ENCODE measurements around the gene VTCN1. TPM values are rescaled to one million over a fixed set of nuclear protein-coding genes. Genes with fewer than 3 reads are reported as not detected.
"Not testable (repeated sequence)": the region's sequence is repeated elsewhere in the genome, so short reads cannot be mapped to it uniquely, and the experiment has no call there.

VTCN1 gene
- total RNA-seq, 6 experiments from 2014 or later: 0.28 to 0.89 (median 0.39) TPM; not detected in 1

DNA sequence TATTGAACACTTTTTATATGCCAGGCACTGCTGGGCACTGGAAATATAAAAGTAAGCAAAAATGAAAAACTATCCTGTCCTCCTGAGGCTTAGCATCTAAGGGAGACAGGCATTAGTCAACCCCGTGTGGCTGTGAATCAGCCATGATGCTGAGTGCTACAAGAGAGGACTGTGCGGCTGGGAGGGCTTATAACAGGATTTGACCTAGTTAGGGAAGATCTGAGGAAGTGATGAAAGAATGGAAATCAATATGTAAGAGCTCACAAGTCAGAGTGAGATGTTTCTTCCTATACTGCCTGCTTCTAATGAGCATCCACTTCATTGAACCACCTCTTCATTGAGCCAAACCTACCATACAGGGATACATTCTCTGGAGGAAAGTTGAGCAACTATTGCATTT is 104.2 kb downstream of the VTCN1 start:
- Histone ChIP-seq H3K9me3 (no peaks in the 10 kb centered on the region), H3K36me3 (no peaks in the 10 kb centered on the region), H3K4me1 (no peaks in the 10 kb centered on the region), H3K4me3 (no peak overlapping the region), H3K27me3 (no peaks in the 10 kb centered on the region), H3K27ac (no peak overlapping the region)
- DNase-seq (no peak), ATAC-seq (no peak)
- intact Hi-C loops (cut with DNase I): no loop called here
- WGBS (ENCODE audit: insufficient coverage, low coverage, low lambda C conversion rate, missing lambda C conversion rate): 79% methylated on average over 2 of the region's 2 CpGs
- TF ChIP-seq POLR2A (IDR thresholded peaks at IDR 0.05) (no peak), CTCF (IDR thresholded peaks at IDR 0.05) (no peak)

GRCh38 chr1:117105722-117106121 is 105.0 kb downstream of the VTCN1 start:
- H3K4me3 ChIP-seq: no peak overlapping the region
- no peaks in the 10 kb centered on the region for H3K4me1 ChIP-seq
- TF ChIP-seq CTCF (IDR thresholded peaks at IDR 0.05): no peak
- TF ChIP-seq POLR2A (IDR thresholded peaks at IDR 0.05): no peak
- no peak overlapping the region for H3K27ac ChIP-seq
- no peaks in the 10 kb centered on the region for H3K36me3 ChIP-seq
- ATAC-seq: no peak
- no peaks in the 10 kb centered on the region for H3K27me3 ChIP-seq
- H3K9me3 ChIP-seq: no peaks in the 10 kb centered on the region
- DNase-seq: no peak
- intact Hi-C loops (cut with DNase I): no loop called here

GRCh38 chr1:117104986-117105385 is 105.7 kb downstream of the VTCN1 start:
- no peaks in the 10 kb centered on the region for H3K9me3 ChIP-seq
- DNase-seq: no peak
- TF ChIP-seq CTCF (IDR thresholded peaks at IDR 0.05): no peak
- TF ChIP-seq POLR2A (IDR thresholded peaks at IDR 0.05): no peak
- H3K4me1 ChIP-seq: no peaks in the 10 kb centered on the region
- intact Hi-C loops (cut with DNase I): no loop called here
- H3K36me3 ChIP-seq: no peaks in the 10 kb centered on the region
- no peak overlapping the region for H3K4me3 ChIP-seq
- H3K27ac ChIP-seq: no peak overlapping the region
- ATAC-seq: no peak
- WGBS (ENCODE audit: insufficient coverage, low coverage, low lambda C conversion rate, missing lambda C conversion rate): 100% methylated on average over 1 of the region's 3 CpGs
- no peaks in the 10 kb centered on the region for H3K27me3 ChIP-seq

DNA sequence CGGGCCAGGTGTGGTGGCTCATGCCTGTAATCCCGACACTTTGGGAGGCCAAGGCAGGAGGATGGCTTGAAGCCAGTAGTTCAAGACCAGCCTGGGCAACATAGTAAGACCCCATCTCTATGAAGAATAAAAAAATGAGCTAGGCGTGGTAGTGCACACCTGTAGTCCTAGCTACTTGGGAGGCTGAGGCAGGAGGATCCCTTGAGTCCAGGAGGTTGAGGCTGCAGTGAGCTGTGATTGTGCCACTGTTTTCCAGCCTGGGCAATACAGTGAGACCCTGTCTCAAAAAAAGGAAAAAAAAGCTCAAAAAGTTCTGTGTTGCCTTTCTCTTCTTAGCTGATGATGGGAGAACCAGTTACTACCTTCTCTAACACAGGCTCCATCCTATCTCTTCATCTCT is 108.9 kb downstream of the VTCN1 start:
- H3K27me3 ChIP-seq; ATAC-seq; H3K4me3 ChIP-seq; H3K36me3 ChIP-seq; DNase-seq; H3K4me1 ChIP-seq; intact Hi-C loops (cut with DNase I); H3K9me3 ChIP-seq; H3K27ac ChIP-seq: not testable (repeated sequence)
- WGBS (ENCODE audit: insufficient coverage, low coverage, low lambda C conversion rate, missing lambda C conversion rate): 97% methylated on average over 3 of the region's 3 CpGs

GRCh38 chr1:117101334-117101733 is 109.4 kb downstream of the VTCN1 start:
- Histone ChIP-seq H3K4me3 (no peak overlapping the region), H3K36me3 (peaks cover 0 to 3% (median 0%) of the 10 kb centered on the region in 4 donors), H3K4me1 (no peaks in the 10 kb centered on the region), H3K27ac (no peak overlapping the region), H3K9me3 (no peaks in the 10 kb centered on the region), H3K27me3 (no peaks in the 10 kb centered on the region)
- 60% methylated on average over 1 of the region's 1 CpG for WGBS (ENCODE audit: insufficient coverage, low coverage, low lambda C conversion rate, missing lambda C conversion rate)
- TF ChIP-seq CTCF (IDR thresholded peaks at IDR 0.05): no peak
- TF ChIP-seq POLR2A (IDR thresholded peaks at IDR 0.05): no peak
- intact Hi-C loops (cut with DNase I): no loop called here
- ATAC-seq: no peak
- DNase-seq: no peak
